GM12864 (cell line): ENCODE results near the gene CACNA2D2.

Experiments
- DNase-seq: peaks from one replicate; pipeline ENCODE4 v3.0.0-alpha.2; 2011; ENCODE audit warnings: low read depth
- H3K4me3 ChIP-seq: 2 replicates; pipeline ENCODE4 v1.5.1; 2011; ENCODE audit warnings: mild to moderate bottlenecking, low read depth, low read length, control low read depth
- CTCF ChIP-seq: IDR thresholded peaks from 2 replicates; pipeline ENCODE4 v1.5.1; 2011; ENCODE audit warnings: low read depth, mild to moderate bottlenecking, moderate library complexity, low read length, control low read depth, inconsistent platforms; ENCODE audit errors: missing control alignments

CACNA2D2 gene

DNA sequence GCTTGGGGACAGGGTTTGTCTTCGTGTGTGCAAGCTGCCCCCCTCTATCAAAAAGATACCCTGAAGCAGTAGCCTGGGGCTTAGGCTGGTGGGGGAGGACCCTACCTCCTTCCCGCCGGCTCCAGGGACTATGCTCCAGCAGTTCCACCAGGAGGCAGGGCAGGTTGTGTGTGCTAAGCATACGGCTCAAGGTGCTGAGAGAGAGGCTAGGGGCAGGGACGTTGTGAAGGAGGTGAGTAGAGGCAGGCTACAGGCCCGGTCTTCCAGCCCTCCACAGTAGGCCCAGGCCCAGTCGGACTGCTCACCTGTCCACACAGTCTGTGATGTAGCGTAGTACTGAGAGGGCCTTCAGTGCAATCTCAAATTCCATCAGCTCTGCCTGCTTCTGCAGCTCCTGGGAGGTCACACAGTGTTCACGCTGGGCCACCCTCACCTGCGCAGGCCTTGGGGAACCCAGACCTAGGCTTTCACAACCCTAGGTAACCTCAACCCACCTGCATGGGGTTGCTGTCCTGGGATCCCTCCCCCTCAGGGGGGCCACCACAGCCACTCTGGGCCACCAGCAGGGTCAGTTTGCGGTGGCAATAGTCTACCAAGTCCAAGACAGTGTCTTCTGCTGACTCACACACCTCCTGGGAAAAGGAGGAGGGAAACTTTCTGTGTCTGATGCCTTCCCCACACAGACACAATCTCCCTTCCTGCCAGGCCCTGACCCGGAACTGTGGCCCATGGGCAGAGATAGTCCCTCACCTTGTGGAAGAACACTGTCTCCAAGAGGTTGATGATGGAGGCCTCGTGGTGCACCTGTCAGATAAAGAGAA, 160.4 kb downstream of the CACNA2D2 start:
- H3K4me3 ChIP-seq, result no peak overlapping the region
- DNase-seq, result no peak
- no peak for TF ChIP-seq CTCF

- no peak overlapping the region for H3K4me3 ChIP-seq
- no peak for TF ChIP-seq CTCF
- no peak for DNase-seq
Observed at GRCh38 chr3:50341996-50342650, 161.3 kb downstream of the CACNA2D2 start.

GRCh38 chr3:50341537-50341936, 161.9 kb downstream of the CACNA2D2 start:
- no peak for DNase-seq
- peak overlapping the region; percentile 91 for H3K4me3 ChIP-seq
- TF ChIP-seq CTCF, result no peak

- DNase-seq, result no peak
- TF ChIP-seq CTCF, result no peak
- H3K4me3 ChIP-seq, result peak within 1 kb of the TSS; percentile 91
Observed at GRCh38 chr3:50340448-50341329, 162.7 kb downstream of the CACNA2D2 start, which contains the start of gene RASSF1. TSS of gene RASSF1 (minus strand) at chr3:50340836. CDS start at chr3:50340805, 31 bp downstream.

DNA sequence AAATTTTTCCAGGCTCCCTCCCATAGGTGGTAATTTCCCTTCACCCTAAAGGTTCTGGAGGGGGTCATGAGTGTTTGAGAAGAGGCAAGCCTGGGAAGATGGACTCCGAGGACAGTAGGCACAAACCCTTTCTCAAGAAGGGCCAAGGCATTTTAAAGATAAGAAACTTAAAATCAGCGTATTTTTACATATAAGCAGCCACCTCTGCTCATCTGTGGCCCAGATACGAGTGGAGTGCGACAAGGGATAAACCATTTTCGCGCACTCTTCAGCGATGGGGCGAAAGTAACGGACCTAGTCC, 163.3 kb downstream of the CACNA2D2 start:
- H3K4me3 ChIP-seq, result peak overlapping the region; percentile 91
- TF ChIP-seq CTCF, result no peak
- no peak for DNase-seq

- DNase-seq, result no peak
- no peak for TF ChIP-seq CTCF
- peak overlapping the region; percentile 91 for H3K4me3 ChIP-seq
Observed at GRCh38 chr3:50339485-50340146, 163.8 kb downstream of the CACNA2D2 start.
